GM12878 (cell line): ENCODE results near the gene CAPZB.

Experiments used
- CHD1 ChIP-seq: IDR thresholded peaks from 2 replicates; pipeline ENCODE4 v1.6.1; 2012; ENCODE audit warnings: low read depth, low read length, improper control_type of control experiment
- JUNB ChIP-seq: IDR thresholded peaks from 2 replicates; pipeline ENCODE4 v1.6.1; 2016; ENCODE audit warnings: antibody characterized with exemption, mild to moderate bottlenecking
- MAX ChIP-seq: IDR thresholded peaks from 2 replicates; pipeline ENCODE4 v1.6.1; 2012; ENCODE audit warnings: low read depth, low read length, improper control_type of control experiment
- RAD21 ChIP-seq: IDR thresholded peaks from 2 replicates; pipeline ENCODE4 v1.6.1; 2011; ENCODE audit warnings: mild to moderate bottlenecking, low read depth, low read length, moderate library complexity; ENCODE audit not compliant: insufficient read depth
- RFX5 ChIP-seq: IDR thresholded peaks from 2 replicates; pipeline ENCODE4 v1.6.1; 2011; ENCODE audit warnings: low read depth, low read length, improper control_type of control experiment
- SPI1 ChIP-seq: IDR thresholded peaks from 2 replicates; pipeline ENCODE4 v1.6.1; 2011; ENCODE audit warnings: low read depth, mild to moderate bottlenecking, low read length, moderate library complexity, borderline replicate concordance; ENCODE audit not compliant: insufficient read depth

DNA sequence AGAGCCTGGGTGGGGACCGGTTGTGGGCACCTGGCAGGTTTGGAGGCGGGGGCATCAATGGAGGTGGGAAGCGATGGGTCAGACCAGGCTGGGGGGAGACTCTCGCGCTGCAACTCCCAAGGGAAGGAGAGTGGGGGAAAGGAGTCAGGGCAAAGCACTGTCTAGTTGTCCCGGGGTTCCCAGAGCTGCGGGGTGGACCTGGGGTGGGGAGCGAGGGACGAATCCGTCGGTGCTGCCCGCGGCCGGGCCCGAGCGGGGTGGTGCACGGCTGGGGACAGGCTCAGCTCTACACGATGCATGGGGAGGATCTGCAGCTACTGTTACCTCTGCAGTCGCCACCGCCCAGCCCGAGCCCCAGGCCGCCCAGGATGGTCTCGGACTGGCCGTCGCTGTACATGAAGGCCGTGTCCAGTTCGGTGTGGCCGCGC lies 173.8 kb downstream of the CAPZB start:
- TF ChIP-seq RFX5: no peak
- no peak for TF ChIP-seq RAD21
- TF ChIP-seq SPI1: no peak
- TF ChIP-seq MAX: no peak
- TF ChIP-seq JUNB: no peak
- TF ChIP-seq CHD1: no peak
